NCI-H2196 treated with DMSO at 0.1 percent for 48 hours (cell line): ENCODE data around the gene NOC3L.

Experiments
- DNase-seq: peaks from one replicate; lab custom pipeline; 2025; ENCODE audit not compliant: unreplicated experiment; lab: John Stamatoyannopoulos, UW

The NOC3L gene

GRCh38 chr10:94308866-94309265 is 53.9 kb downstream of the NOC3L start:
- no peak for DNase-seq

DNA sequence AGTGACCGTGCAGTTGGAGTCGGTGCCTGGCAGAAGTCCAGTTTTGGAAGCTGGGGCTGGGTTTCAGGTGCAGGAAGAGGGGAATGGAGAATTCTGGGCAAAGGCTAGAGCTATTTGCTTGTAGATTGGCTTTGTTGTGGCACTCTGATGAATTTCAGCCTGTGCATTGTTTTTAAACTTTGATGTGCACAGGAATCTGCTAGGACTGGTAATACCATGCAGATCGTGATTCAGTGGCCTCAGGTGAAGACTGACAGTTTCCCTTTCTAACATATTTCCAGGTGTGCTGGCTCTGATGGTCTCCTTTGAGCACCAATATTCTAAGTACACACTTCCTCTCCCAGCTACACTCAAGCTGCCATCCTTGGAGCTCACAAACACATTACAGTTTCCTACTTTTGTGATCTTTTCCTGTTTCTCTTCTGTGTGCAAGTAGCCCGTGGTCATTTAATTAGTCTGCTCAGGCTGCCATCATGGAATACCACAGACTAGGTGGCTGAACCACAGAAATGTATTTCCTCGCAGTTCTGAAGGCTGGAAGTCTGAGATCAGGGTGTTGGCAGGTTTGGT is 55.6 kb downstream of the NOC3L start:
- DNase-seq, result no peak

GRCh38 chr10:94303929-94304328 is 58.8 kb downstream of the NOC3L start:
- DNase-seq, result no peak

- DNase-seq, result no peak
These were observed 62.7 kb downstream of the NOC3L start for GRCh38 chr10:94300042-94300441.

DNA sequence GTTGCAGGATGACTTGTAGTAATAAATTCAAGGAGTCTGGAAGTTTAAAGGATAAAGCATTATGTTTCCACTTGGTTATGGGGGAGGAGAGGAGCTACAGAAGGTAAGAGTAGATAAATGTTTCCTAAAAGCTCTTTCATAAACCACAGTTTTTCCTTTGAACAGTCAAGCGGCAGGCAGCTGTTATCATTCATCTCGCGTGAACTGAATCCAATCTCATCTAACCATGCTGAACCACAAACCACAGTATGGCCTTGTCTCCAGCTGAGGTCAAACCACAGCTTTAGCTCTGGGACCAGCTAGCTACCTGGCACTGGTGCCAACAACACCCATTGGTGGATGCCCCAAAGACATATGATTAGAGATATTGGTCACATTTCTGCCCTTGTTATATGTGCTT is 63.3 kb downstream of the NOC3L start:
- no peak for DNase-seq

DNA sequence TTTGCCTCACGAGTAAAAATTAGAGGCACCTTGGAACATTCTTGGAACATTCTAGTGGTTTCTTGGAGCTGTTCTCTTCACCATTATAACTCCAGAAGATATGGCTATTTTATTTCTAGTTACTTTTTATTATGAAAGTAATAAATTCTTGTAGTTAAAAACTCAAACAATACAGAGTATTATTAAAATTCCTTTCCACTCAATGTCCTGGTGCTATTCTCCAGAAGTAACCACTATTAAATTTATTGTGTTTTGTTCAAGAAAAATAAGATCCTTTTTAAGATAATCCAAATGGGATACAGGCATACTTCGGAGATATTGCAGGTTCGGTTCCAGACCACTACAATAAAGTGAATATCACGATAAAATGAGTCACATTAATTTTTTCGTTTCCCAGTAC is 68.6 kb downstream of the NOC3L start:
- no peak for DNase-seq

DNA sequence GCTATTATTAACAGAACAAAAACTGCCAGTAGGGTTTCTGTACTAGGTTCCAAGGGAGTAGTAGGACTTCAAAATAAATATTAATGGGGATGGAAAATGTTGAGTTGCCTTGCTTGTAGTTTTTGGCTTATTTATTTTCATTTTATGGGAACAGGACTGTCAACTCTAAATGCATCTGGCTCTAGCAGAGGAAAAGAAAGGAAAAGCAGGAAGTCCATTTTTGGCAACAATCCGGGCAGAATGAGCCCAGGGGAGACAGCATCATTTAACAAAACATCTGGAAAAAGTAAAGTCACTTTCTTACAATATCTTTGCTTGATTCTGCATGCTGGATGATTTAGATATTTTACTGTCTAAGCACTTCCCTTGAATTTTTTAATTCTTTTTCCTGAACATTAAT is 69.4 kb downstream of the NOC3L start:
- DNase-seq, result no peak

DNA sequence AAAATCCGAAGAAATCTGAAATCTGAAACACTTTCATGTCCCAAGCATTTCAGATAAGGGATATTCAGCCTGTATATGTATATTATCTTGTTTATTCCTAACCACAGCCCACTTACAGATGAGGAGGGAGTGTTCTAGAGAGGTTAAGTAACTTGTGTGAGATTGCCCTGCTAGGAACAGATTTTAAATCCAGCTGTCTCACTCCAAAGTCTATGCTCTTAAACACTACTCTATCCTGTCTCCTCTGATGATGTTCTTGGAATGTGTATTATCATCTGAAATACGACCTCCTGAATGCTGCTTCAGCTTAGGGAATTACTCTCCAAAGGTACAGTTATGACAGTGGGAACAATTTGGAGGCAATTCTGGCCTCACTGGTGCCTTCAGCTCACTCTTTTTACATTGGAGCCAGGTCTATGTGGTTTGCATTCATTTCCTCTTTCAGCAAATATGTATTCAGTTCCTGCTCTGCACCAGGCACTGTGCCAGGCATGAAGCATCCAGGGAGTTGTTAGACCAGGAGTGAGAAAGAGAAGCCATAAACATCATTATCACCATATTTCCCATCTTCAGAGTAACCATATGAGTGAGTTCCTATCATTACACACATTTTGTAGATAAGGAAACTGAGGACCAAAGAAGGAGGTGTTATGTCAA is 70.2 kb downstream of the NOC3L start:
- DNase-seq, result no peak

GRCh38 chr10:94288361-94289101 is 74.2 kb downstream of the NOC3L start:
- no peak for DNase-seq

DNA sequence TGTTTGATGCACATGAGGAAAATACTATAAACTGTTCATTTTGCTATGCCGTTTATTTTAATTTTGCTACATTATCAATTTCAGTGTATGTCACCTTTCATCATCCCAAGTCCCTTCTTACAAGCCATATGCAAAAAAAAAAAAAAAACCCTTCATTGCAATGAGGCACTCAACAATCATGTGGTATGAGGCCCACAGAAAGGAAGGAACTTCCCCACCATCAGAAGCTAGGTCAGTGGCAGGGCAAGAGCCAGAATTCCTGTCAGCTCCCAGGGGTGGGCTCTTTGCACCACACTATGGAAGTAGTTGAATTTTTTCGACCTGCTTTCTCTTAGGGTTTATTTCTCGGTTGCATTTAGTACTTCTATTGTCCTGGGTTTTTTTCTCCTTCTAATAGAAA is 75.4 kb downstream of the NOC3L start:
- no peak for DNase-seq

DNA sequence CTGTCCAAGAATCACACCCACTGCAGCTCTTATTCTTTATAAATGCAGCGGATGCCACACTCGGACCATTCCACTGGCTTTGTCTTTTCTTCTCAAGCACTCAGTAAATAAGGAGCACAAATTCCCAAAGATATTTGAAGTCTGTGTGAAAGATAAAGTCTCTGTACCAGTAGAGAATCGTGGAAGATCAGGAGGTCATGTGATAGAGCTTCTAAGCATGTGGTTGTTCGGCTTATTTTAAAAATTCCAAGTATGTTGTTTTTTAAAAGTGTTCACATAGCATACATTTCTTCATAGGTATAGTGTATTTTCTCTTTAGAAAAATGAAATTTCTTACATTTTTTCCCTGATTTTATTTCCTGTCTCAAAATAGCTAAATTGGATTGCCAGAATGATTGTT is 75.8 kb downstream of the NOC3L start:
- no peak for DNase-seq

- DNase-seq, result no peak
These were observed 77.5 kb downstream of the NOC3L start for GRCh38 chr10:94285271-94285670.
